ENCODE results near the gene DNAJC12. TPM values are rescaled to one million over a fixed set of nuclear protein-coding genes. Genes with fewer than 3 reads are reported as not detected.
A peak's percentile ranks its signal among the peaks of the same experiment; 100 is the strongest.

DNAJC12 gene
- total RNA-seq, 1 donor from 2014 or later = 3.0 TPM

- H3K36me3 ChIP-seq (ENCODE audit: control insufficient read depth, insufficient read depth, low read length) = no peaks in the 10 kb centered on the region
- TF ChIP-seq CTCF (IDR thresholded peaks at IDR 0.05; ENCODE audit: insufficient read depth, low read length, poor library complexity, severe bottlenecking) = peak; percentile 34
- no peaks in the 10 kb centered on the region for H3K27me3 ChIP-seq (ENCODE audit: control insufficient read depth, insufficient read depth, low read length)
- no peak for DNase-seq (ENCODE audit: low read depth)
- no peak overlapping the region for H3K4me3 ChIP-seq (ENCODE audit: low read depth, low read length)
Measured at GRCh38 chr10:67788028-67788886, 49.7 kb downstream of the DNAJC12 start.

GRCh38 chr10:67785098-67785497, 52.9 kb downstream of the DNAJC12 start:
- Histone ChIP-seq H3K27me3 (ENCODE audit: control insufficient read depth, insufficient read depth, low read length) (no peaks in the 10 kb centered on the region), H3K4me3 (ENCODE audit: low read depth, low read length) (no peak overlapping the region), H3K36me3 (ENCODE audit: control insufficient read depth, insufficient read depth, low read length) (no peaks in the 10 kb centered on the region)
- DNase-seq (ENCODE audit: low read depth) = no peak
- no peak for TF ChIP-seq CTCF (IDR thresholded peaks at IDR 0.05; ENCODE audit: insufficient read depth, low read length, poor library complexity, severe bottlenecking)

- no peak for TF ChIP-seq CTCF (IDR thresholded peaks at IDR 0.05; ENCODE audit: insufficient read depth, low read length, poor library complexity, severe bottlenecking)
- DNase-seq (ENCODE audit: low read depth) = no peak
- no peaks in the 10 kb centered on the region for H3K36me3 ChIP-seq (ENCODE audit: control insufficient read depth, insufficient read depth, low read length)
Measured at GRCh38 chr10:67784474-67784873, 53.5 kb downstream of the DNAJC12 start.

GRCh38 chr10:67783606-67784294, 54.2 kb downstream of the DNAJC12 start:
- no peak for TF ChIP-seq CTCF (IDR thresholded peaks at IDR 0.05; ENCODE audit: insufficient read depth, low read length, poor library complexity, severe bottlenecking)
- H3K27me3 ChIP-seq (ENCODE audit: control insufficient read depth, insufficient read depth, low read length) = no peaks in the 10 kb centered on the region

More at GRCh38 chr10:67784474-67784873, 53.5 kb downstream of the DNAJC12 start:
- H3K27me3 ChIP-seq (ENCODE audit: control insufficient read depth, insufficient read depth, low read length) = no peaks in the 10 kb centered on the region
- no peak overlapping the region for H3K4me3 ChIP-seq (ENCODE audit: low read depth, low read length)

GRCh38 chr10:67782530-67782929, 55.5 kb downstream of the DNAJC12 start:
- Histone ChIP-seq H3K27me3 (ENCODE audit: control insufficient read depth, insufficient read depth, low read length) (no peaks in the 10 kb centered on the region), H3K4me3 (ENCODE audit: low read depth, low read length) (no peak overlapping the region), H3K36me3 (ENCODE audit: control insufficient read depth, insufficient read depth, low read length) (no peaks in the 10 kb centered on the region)
- no peak for DNase-seq (ENCODE audit: low read depth)
- TF ChIP-seq CTCF (IDR thresholded peaks at IDR 0.05; ENCODE audit: insufficient read depth, low read length, poor library complexity, severe bottlenecking) = no peak

More at GRCh38 chr10:67783606-67784294, 54.2 kb downstream of the DNAJC12 start:
- Histone ChIP-seq H3K36me3 (ENCODE audit: control insufficient read depth, insufficient read depth, low read length) (no peaks in the 10 kb centered on the region), H3K4me3 (ENCODE audit: low read depth, low read length) (no peak overlapping the region)
- DNase-seq (ENCODE audit: low read depth) = no peak

All from kidney epithelial cell (primary cell).